ENCODE measurements around the gene RARG.
"Not testable (repeated sequence)": the region's sequence is repeated elsewhere in the genome, so short reads cannot be mapped to it uniquely, and the experiment has no call there.

RARG gene

DNA sequence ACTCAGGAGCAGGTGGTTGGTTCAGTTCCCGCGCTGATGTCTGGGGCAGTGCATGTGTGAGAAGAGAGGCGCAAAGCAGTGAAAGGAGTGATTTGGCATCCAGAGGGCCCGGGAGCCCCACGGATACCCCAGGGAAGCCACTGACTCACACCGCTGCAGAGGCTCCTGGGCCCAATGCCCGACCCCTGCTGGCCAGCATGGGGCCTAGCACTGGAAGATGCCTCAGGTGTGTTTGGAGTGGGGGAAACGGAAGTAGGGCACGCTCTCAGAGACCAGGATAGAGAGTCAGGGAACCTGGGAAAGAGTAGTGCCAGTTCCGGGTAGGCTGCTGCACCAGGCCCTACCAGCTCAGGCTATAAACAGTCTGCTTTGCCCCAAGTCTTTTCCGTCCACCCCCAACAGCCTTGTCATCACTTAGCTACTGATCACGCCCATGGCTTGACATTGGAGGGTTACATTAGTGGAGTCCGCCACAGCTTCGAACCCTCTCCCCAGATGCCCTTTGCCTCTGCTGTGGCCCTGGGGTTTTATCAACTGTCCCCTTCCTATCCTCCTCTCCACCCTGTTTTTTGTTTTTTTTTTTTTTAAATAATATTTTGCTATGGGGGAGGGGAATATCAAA lies 41.8 kb downstream of the RARG start:
- DNase-seq (ENCODE audit: low read depth): no peak

DNA sequence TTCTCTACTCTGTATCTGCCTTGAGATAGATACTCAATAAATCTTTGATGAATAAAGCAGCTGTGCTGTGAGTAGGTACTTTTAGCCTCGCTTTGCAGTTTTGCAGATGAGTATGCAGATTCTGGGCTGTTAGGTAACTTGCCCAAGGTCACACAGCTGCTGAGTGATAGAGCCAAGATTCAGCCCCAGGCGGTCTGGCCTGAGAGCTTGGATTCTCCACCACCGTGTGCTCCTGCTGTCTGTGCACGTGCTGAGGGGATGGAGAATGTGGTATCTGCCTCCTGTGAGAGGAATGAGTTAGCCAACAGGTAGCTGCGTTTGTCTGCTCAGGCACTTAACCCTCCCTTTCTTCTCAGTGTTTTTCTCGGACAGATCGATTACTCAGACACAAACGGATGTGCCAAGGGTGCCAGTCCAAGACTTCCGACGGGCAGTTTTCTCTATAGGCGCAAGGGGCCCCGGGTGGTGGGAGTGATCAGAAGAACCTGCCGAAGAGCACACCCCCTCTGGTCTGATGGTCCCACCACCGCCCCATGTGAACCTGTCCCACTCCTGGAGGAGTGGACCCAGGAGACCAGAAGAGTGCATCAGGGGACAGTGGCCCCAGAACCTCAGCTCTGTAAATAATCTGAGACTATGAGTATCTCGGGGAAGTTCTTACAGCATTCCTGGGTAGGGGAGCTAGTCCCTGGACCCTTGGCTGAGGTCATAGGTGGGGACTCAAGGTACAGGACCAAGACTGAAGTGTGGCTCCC lies 44.7 kb downstream of the RARG start:
- DNase-seq (ENCODE audit: low read depth): no peak

DNA sequence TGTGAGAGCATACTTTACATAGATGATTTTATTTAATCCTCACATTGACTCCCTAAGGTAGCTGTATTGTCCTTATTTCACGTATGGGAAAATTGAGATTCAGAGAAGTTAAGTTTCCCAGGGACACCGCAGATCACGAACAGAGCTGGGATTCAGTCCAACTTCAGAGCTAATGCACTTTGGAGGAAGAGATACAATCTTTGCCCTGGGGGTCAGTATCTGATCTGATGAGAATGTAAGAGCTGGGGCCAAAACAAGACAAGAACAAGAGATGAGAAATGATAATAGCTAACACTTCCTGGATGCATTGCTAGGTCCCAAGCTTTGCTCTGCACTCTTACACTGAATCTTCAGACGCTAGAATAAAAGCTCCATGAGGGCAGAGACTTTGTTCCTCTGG lies 45.3 kb downstream of the RARG start:
- DNase-seq (ENCODE audit: low read depth): no peak

DNA sequence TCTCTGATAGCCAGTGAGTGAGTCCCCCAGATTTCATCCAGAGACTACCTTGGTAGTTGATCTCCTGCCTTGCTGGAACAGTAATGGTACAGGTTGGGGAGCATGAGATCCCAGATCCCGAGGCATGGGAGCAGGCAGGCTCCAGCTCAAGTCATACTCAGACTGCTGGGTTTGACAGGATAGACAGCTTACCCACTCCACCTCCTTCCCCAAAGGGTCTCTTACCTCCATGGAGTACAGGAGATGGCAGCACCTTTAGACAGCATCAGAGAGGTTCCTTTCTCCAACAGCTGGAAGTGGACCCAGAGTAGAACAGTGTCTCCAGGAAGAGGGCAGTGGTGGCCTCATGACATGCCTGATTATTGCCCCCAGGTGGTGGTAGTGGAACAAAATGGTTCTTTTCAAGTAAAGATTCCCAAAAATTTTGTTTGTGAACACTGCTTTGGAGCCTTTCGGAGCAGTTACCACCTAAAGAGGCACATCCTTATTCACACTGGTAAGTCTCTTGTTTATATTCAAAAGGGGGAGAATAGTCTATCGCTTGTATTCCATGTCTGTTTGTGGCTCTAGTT lies 46.3 kb downstream of the RARG start:
- no peak for DNase-seq (ENCODE audit: low read depth)

DNA sequence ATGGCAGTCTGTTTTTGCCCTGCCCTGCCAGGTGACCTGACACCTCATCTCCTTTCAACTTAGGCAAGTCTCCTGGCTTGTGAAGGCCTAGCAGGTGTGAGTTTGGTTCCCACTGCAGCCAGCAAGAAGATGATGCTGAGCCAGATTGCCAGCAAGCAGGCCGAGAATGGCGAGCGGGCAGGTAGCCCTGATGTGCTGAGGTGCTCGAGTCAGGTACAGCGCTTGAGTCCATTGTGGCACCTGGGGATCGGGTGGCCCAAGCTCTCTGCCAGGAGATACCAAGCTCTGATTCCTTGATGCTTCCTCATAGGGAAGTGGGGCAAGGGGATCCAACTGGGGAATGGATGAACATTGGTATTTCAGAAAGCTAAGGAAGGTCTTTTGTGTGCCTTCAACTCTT lies 47.2 kb downstream of the RARG start:
- DNase-seq (ENCODE audit: low read depth): no peak

- no peak for DNase-seq (ENCODE audit: low read depth)
Measured at GRCh38 chr12:53182903-53183302, 49.1 kb downstream of the RARG start.

DNA sequence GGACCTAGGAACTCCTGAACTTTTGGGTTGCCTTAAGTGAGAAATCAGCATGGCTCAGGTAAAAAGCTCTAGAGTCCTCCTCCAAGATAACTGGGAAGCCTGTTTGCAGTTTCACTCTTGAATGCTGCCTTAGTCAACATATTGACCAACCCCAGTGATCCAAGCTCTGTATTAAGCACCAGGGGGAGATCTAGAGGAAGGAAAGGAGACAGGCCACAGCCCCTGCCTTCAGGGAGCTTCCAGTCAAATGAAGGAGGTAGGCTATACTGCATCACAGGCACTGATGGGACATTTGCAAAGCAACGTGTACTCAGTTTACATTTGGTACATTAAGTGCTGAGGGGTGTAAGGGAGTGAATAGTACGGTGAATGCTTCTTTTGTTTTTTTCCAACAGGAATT lies 50.1 kb downstream of the RARG start:
- no peak for DNase-seq (ENCODE audit: low read depth)

GRCh38 chr12:53180931-53181645 lies 50.9 kb downstream of the RARG start:
- peak; percentile 61 for DNase-seq (ENCODE audit: low read depth)

GRCh38 chr12:53180220-53180930 lies 51.6 kb downstream of the RARG start, which contains the start of the genes CSAD and ZNF740:
TSS of gene CSAD (minus strand) at chr12:53180925. CDS start at chr12:53173470, 7,455 bp downstream.
TSS of gene ZNF740 (plus strand) at chr12:53180722. CDS start at chr12:53181984, 1,262 bp downstream.
- peak; percentile 88 for DNase-seq (ENCODE audit: low read depth)

- no peak for DNase-seq (ENCODE audit: low read depth)
Measured at GRCh38 chr12:53179687-53180219, 52.3 kb downstream of the RARG start.

DNA sequence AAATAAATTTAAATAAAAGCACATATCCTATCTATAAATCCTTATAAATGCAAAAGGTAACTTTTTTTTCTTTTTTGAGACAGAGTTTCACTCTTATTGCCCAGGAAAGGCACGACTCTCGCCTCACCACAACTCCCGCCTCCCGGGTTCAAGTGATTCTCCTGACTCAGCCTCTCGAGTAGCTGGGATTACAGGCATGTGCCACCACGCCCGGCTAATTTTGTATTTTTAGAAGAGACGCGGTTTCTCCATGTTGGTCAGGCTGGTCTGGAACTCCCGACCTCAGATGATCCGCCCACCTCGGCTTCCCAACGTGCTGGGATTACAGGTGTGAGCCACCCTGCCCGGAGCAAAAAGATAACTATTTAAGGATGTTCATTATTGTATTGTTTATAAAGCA lies 53.2 kb downstream of the RARG start:
- DNase-seq (ENCODE audit: low read depth): not testable (repeated sequence)

DNA sequence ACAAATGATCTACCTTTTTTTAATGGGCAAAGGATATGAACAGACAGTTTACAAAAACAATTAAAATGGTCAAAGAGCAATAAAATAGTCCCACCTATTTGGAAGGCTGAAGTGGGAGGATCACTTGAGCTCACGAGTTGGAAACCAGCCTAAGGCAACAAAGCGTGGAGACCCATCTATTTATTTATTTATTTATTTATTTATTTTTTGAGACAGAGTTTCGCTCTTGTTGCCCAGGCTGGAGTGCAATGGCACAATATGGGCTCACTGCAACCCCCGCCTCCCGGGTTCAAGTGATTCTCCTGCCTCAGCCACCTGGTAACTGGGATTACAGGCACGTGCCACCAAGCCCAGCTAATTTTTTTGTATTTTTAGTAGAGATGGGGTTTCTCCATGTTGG lies 54.6 kb downstream of the RARG start:
- not testable (repeated sequence) for DNase-seq (ENCODE audit: low read depth)

DNA sequence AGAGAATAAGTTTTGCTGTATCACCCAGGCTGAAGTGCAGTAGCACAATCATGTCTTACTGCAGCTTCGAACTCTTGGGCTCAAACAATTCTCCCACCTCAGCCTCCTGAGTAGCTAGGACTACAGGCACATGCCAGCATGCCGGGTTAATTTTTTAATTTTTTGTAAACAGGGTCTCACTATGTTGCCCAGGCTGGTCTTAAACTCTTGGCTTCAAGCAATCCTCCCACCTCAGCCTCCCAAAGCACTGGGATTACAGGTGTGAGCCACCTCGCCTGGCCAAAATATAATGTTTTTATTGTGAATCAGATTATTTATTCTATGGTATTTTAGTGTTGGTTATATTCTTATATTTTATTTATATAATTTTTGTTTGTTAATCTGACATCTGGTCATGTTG lies 55.3 kb downstream of the RARG start:
- no peak for DNase-seq (ENCODE audit: low read depth)

- no peak for DNase-seq (ENCODE audit: low read depth)
Measured at GRCh38 chr12:53174881-53175491, 57.0 kb downstream of the RARG start.

GRCh38 chr12:53173085-53173715 lies 58.8 kb downstream of the RARG start:
- DNase-seq (ENCODE audit: low read depth): no peak

DNA sequence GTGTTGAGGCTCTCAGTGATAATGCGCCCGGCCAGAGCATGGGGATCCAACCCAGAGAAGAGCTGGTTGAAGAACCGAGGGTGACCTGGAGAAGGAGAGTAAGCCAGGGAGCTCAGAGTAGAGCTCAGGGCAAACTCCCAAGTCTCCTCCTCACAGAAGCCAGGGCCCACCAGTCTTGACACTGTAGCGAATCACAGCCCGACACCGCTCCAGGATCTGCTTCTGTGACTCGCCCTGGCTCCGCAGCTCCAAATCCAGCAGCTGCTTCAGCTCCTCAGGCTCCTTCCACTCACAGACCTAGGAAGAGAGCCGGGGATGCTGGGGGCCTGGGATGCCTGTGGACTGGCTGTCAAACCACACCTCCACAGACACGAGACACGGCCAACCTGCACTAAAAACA lies 59.7 kb downstream of the RARG start:
- DNase-seq (ENCODE audit: low read depth): no peak

- no peak for DNase-seq (ENCODE audit: low read depth)
Measured at GRCh38 chr12:53171725-53172329, 60.2 kb downstream of the RARG start.

GRCh38 chr12:53170876-53171724 lies 60.9 kb downstream of the RARG start:
- no peak for DNase-seq (ENCODE audit: low read depth)

DNA sequence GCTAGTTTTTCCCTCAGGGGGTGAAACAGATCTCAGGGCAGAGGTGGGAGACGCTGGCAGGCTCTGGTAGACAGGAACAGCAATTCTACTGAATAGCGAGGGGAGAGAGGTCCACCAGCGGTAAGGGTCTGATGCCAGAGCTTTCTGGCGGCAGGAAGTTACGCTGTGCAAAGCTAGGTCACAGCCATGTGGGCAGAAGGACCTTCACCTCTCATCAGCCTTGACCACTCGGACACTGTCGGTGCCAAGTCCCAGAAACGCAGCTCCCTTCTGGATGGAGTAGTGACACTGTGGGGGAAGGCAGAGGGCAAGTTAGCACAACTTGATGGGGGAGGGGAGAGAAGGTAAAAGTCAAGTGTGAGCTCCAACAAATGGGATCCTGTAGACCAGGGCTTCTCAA lies 61.8 kb downstream of the RARG start:
- DNase-seq (ENCODE audit: low read depth): no peak
